PFSK-1 (cell line): ENCODE results near the gene COL1A2.

Experiments
- POLR2AphosphoS5 ChIP-seq: IDR thresholded peaks from 2 replicates; pipeline ENCODE4 v1.6.1; 2012; ENCODE audit warnings: low read depth, mild to moderate bottlenecking, control low read depth, low read length, moderate library complexity
- SIN3A ChIP-seq: IDR thresholded peaks from 2 replicates; pipeline ENCODE4 v1.6.1; 2012; ENCODE audit warnings: mild to moderate bottlenecking, low read length, moderate library complexity, borderline replicate concordance; ENCODE audit not compliant: insufficient read depth

- TF ChIP-seq POLR2AphosphoS5, result no peak
- no peak for TF ChIP-seq SIN3A
These were observed 32.5 kb downstream of the COL1A2 start for GRCh38 chr7:94426980-94427875.
